SK-N-SH treated with all-trans-retinoic acid at 6 μM for 48 hours (cell line): Measurements from ENCODE around the gene ZBTB3.

Experiments used
- ARNTL ChIP-seq: fragments of 450-650 bp; formaldehyde crosslinking; IDR thresholded peaks from 2 replicates; pipeline ENCODE4 v1.5.0; 2020; ENCODE audit warnings: low read depth, mild to moderate bottlenecking, moderate library complexity, borderline replicate concordance
- BACH2 ChIP-seq: fragments of 250-450 bp; sonication (Bioruptor Pico); IDR thresholded peaks from 2 replicates; pipeline ENCODE4 v1.9.0; 2021; ENCODE audit warnings: mild to moderate bottlenecking, borderline replicate concordance
- ESRRG ChIP-seq: fragments of 250-450 bp; sonication (Bioruptor Pico); IDR thresholded peaks from 2 replicates; pipeline ENCODE4 v1.6.1; 2021; ENCODE audit warnings: mild to moderate bottlenecking
- GLIS3 ChIP-seq: fragments of 250-450 bp; sonication (Bioruptor Pico); IDR thresholded peaks from 2 replicates; pipeline ENCODE4 v1.5.0; 2020; ENCODE audit warnings: mild to moderate bottlenecking, moderate library complexity
- ISL1 ChIP-seq: fragments of 250-450 bp; sonication (Bioruptor Pico); IDR thresholded peaks from 2 replicates; pipeline ENCODE4 v2.1.2; 2022; ENCODE audit warnings: mild to moderate bottlenecking, moderate library complexity
- OSR1 ChIP-seq: fragments of 250-450 bp; sonication (Bioruptor Pico); IDR thresholded peaks from 2 replicates; pipeline ENCODE4 v1.8.0; 2022; ENCODE audit warnings: moderate library complexity, mild to moderate bottlenecking, inconsistent platforms
- RARB ChIP-seq: fragments of 250-450 bp; sonication (Bioruptor Pico); IDR thresholded peaks from 2 replicates; pipeline ENCODE4 v1.8.0; 2021; ENCODE audit warnings: mild to moderate bottlenecking, moderate library complexity
- ZC3H10 ChIP-seq: fragments of 250-450 bp; sonication (Bioruptor Pico); IDR thresholded peaks from 2 replicates; pipeline ENCODE4 v1.5.1; 2021; ENCODE audit warnings: mild to moderate bottlenecking, moderate library complexity
- ZFP3 ChIP-seq: fragments of 250-450 bp; sonication (Bioruptor Pico); IDR thresholded peaks from 2 replicates; pipeline ENCODE4 v1.5.0; 2020; ENCODE audit warnings: mild to moderate bottlenecking, moderate library complexity
- ZFP30 ChIP-seq: fragments of 450-650 bp; formaldehyde crosslinking; IDR thresholded peaks from 2 replicates; pipeline ENCODE4 v1.5.0; 2022; ENCODE audit warnings: mild to moderate bottlenecking, moderate library complexity
- ZNF8 ChIP-seq: fragments of 450-650 bp; formaldehyde crosslinking; IDR thresholded peaks from 2 replicates; pipeline ENCODE4 v1.5.0; 2020; ENCODE audit warnings: mild to moderate bottlenecking, moderate library complexity
- TF ChIP-seq, protein P1 (sequence below): fragments of 250-450 bp; sonication (Bioruptor Pico); IDR thresholded peaks from 2 replicates; pipeline ENCODE4 v1.5.1; 2020; ENCODE audit warnings: low read depth, mild to moderate bottlenecking, moderate library complexity
- TF ChIP-seq, protein P2 (sequence below): fragments of 250-450 bp; sonication (Bioruptor Pico); IDR thresholded peaks from 2 replicates; pipeline ENCODE4 v1.8.0; 2020; ENCODE audit warnings: mild to moderate bottlenecking, moderate library complexity, borderline replicate concordance

DNA sequence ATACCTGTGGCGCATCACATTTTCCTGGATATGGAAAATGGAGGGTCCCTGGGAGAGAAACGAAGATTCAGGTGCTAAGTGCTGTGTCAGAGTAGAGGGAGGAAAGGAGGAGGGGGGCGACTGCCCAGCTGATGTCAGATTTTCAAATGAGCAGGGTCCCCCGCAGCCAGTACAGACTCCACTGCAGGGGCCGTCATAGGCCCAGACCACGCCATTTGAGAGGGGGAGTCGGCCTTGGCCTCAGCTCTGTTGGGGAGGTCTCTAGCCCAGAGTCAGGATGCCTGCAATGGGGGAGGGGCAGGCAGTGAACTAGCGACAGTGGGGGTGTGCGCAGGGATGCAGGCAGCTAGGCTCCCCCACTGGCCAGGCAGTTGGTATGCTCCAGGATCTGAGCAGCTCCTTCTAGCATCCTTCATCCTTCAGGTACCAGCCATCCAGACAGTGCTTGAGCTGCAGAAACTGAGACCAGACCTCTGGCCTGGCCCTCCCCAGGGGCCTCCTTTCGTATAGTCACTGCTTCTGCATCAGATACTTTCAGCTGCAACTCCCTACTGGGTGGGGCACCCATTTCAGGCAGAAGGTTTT, 46.6 kb downstream of the ZBTB3 start, which contains the start of the genes BSCL2 and GNG3:
- TF ChIP-seq ZNF8 (CRISPR knock-in tag) (no peak), ZC3H10 (CRISPR knock-in tag) (no peak), ZFP3 (CRISPR knock-in tag) (no peak), BACH2 (no peak), ISL1 (CRISPR knock-in tag) (no peak), RARB (CRISPR knock-in tag) (no peak), ESRRG (CRISPR knock-in tag) (no peak), ARNTL (CRISPR knock-in tag) (no peak), ZFP30 (CRISPR knock-in tag) (no peak), OSR1 (no peak), GLIS3 (no peak)
- TF ChIP-seq, protein P1, sequence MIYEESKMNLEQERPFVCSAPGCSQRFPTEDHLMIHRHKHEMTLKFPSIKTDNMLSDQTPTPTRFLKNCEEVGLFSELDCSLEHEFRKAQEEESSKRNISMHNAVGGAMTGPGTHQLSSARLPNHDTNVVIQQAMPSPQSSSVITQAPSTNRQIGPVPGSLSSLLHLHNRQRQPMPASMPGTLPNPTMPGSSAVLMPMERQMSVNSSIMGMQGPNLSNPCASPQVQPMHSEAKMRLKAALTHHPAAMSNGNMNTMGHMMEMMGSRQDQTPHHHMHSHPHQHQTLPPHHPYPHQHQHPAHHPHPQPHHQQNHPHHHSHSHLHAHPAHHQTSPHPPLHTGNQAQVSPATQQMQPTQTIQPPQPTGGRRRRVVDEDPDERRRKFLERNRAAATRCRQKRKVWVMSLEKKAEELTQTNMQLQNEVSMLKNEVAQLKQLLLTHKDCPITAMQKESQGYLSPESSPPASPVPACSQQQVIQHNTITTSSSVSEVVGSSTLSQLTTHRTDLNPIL = no peak
- TF ChIP-seq, protein P2, sequence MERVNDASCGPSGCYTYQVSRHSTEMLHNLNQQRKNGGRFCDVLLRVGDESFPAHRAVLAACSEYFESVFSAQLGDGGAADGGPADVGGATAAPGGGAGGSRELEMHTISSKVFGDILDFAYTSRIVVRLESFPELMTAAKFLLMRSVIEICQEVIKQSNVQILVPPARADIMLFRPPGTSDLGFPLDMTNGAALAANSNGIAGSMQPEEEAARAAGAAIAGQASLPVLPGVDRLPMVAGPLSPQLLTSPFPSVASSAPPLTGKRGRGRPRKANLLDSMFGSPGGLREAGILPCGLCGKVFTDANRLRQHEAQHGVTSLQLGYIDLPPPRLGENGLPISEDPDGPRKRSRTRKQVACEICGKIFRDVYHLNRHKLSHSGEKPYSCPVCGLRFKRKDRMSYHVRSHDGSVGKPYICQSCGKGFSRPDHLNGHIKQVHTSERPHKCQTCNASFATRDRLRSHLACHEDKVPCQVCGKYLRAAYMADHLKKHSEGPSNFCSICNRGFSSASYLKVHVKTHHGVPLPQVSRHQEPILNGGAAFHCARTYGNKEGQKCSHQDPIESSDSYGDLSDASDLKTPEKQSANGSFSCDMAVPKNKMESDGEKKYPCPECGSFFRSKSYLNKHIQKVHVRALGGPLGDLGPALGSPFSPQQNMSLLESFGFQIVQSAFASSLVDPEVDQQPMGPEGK (CRISPR knock-in tag) = no peak
